ENCODE results near the gene GRIN2A.

GRCh38 chr16:9798474-9798873 is 383.8 kb downstream of the GRIN2A start:
- TF ChIP-seq, protein P1, sequence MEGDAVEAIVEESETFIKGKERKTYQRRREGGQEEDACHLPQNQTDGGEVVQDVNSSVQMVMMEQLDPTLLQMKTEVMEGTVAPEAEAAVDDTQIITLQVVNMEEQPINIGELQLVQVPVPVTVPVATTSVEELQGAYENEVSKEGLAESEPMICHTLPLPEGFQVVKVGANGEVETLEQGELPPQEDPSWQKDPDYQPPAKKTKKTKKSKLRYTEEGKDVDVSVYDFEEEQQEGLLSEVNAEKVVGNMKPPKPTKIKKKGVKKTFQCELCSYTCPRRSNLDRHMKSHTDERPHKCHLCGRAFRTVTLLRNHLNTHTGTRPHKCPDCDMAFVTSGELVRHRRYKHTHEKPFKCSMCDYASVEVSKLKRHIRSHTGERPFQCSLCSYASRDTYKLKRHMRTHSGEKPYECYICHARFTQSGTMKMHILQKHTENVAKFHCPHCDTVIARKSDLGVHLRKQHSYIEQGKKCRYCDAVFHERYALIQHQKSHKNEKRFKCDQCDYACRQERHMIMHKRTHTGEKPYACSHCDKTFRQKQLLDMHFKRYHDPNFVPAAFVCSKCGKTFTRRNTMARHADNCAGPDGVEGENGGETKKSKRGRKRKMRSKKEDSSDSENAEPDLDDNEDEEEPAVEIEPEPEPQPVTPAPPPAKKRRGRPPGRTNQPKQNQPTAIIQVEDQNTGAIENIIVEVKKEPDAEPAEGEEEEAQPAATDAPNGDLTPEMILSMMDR (conservative IDR thresholded peaks at IDR 0.05; ENCODE audit: low read length): no peak
- TF ChIP-seq EZH2phosphoT487 (IDR thresholded peaks at IDR 0.05; ENCODE audit: borderline replicate concordance, low read depth, low read length): no peak

Data from OCI-LY7 (cell line).